IPS-NIHi11 (cell line): ENCODE measurements around the gene STXBP1.
A peak's percentile ranks its signal among the peaks of the same experiment; 100 is the strongest.
"Not testable (repeated sequence)": the region's sequence is repeated elsewhere in the genome, so short reads cannot be mapped to it uniquely, and the experiment has no call there.

Experiments
- DNase-seq: peaks from one replicate; pipeline ENCODE4 v3.0.0; 2012; ENCODE audit warnings: mixed read lengths, low spot score

Gene STXBP1

GRCh38 chr9:127578627-127578951, 33.5 kb upstream of the STXBP1 start:
- DNase-seq = no peak

- peak; percentile 73 for DNase-seq
These were observed 32.9 kb upstream of the STXBP1 start for GRCh38 chr9:127578952-127579853.

GRCh38 chr9:127580366-127580765, 31.7 kb upstream of the STXBP1 start:
- no peak for DNase-seq

- no peak for DNase-seq
These were observed 31.1 kb upstream of the STXBP1 start for GRCh38 chr9:127580879-127581475.

- DNase-seq = not testable (repeated sequence)
These were observed 27.6 kb upstream of the STXBP1 start for GRCh38 chr9:127584474-127584805.

- no peak for DNase-seq
These were observed 26.8 kb upstream of the STXBP1 start for GRCh38 chr9:127585161-127585819.

- DNase-seq = no peak
These were observed 26.0 kb upstream of the STXBP1 start for GRCh38 chr9:127586096-127586495.

- DNase-seq = peak; percentile 80
These were observed 25.5 kb upstream of the STXBP1 start for GRCh38 chr9:127586537-127586936.

GRCh38 chr9:127587966-127588365, 24.1 kb upstream of the STXBP1 start:
- DNase-seq = no peak

- DNase-seq = peak; percentile 28
These were observed 23.2 kb upstream of the STXBP1 start for GRCh38 chr9:127588740-127589506.

- DNase-seq = peak; percentile 72
These were observed 22.1 kb upstream of the STXBP1 start for GRCh38 chr9:127589955-127590370.

- DNase-seq = no peak
These were observed 16.5 kb upstream of the STXBP1 start for GRCh38 chr9:127595611-127596010.

GRCh38 chr9:127598839-127599549, 13.1 kb upstream of the STXBP1 start:
- DNase-seq = no peak

- no peak for DNase-seq
These were observed 12.6 kb upstream of the STXBP1 start for GRCh38 chr9:127599550-127599891.

- DNase-seq = no peak
These were observed 8.9 kb upstream of the STXBP1 start for GRCh38 chr9:127603226-127603625.

- no peak for DNase-seq
These were observed 6.0 kb upstream of the STXBP1 start for GRCh38 chr9:127606043-127606442.

GRCh38 chr9:127608104-127608966, 3.7 kb upstream of the STXBP1 start:
- DNase-seq = peak; percentile 96

GRCh38 chr9:127611603-127611898, 526 bp upstream of the STXBP1 start:
- DNase-seq = no peak

- peak; percentile 44 for DNase-seq
These were observed 984 bp downstream of the STXBP1 start for GRCh38 chr9:127612939-127613582.

GRCh38 chr9:127613583-127613954, 1.5 kb downstream of the STXBP1 start:
- no peak for DNase-seq

- DNase-seq = no peak
These were observed 2.9 kb downstream of the STXBP1 start for GRCh38 chr9:127614961-127615360.
